Peyer's patch (tissue), 4 donors: Measurements from ENCODE around the gene LHX1.

ENCODE experiments used
- POLR2A ChIP-seq, 2 donors: fragments of 450-650 bp; IDR thresholded peaks; one replicate each; pipeline ENCODE4 v1.5.1; 2017; ENCODE audit warnings: antibody characterized with exemption in 2 of 2, mild to moderate bottlenecking in 2 of 2, moderate library complexity in 2 of 2
- TF ChIP-seq, protein P1 (sequence below), 6 experiments: fragments of 450-650 bp in 4 of 6; fragments of 200-600 bp in 2 of 6; sonication (generic) in 1 of 6; IDR thresholded peaks; one replicate each; pipeline ENCODE4 v1.5.1; 2017 to 2019; ENCODE audit warnings: antibody characterized with exemption in 6 of 6, mild to moderate bottlenecking in 3 of 6, moderate library complexity in 1 of 6

DNA sequence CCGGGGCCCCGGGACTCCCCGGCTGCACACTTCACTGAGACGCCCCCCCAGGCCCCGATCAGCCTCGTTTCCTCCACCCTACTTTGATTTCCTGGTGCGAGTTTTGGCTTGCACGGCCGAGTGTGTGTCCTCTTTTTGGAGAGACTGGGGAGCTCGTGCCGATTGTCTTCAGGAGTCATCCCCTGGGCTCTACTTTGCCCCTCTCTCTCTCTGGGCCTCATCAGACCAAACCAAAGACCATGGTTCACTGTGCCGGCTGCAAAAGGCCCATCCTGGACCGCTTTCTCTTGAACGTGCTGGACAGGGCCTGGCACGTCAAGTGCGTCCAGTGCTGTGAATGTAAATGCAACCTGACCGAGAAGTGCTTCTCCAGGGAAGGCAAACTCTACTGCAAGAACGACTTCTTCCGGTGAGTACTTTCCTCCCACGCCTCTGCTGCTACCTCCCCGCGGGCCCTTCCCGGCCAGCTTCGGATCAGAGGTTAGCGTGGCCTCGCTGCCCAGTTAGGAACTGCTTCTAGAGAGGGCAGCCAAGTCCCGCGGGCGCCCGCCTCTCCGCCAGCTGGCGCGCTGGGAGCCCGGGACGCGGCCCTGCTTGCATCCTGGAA, 787 bp downstream of the LHX1 start:
- TF ChIP-seq, protein P1, sequence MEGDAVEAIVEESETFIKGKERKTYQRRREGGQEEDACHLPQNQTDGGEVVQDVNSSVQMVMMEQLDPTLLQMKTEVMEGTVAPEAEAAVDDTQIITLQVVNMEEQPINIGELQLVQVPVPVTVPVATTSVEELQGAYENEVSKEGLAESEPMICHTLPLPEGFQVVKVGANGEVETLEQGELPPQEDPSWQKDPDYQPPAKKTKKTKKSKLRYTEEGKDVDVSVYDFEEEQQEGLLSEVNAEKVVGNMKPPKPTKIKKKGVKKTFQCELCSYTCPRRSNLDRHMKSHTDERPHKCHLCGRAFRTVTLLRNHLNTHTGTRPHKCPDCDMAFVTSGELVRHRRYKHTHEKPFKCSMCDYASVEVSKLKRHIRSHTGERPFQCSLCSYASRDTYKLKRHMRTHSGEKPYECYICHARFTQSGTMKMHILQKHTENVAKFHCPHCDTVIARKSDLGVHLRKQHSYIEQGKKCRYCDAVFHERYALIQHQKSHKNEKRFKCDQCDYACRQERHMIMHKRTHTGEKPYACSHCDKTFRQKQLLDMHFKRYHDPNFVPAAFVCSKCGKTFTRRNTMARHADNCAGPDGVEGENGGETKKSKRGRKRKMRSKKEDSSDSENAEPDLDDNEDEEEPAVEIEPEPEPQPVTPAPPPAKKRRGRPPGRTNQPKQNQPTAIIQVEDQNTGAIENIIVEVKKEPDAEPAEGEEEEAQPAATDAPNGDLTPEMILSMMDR (IDR thresholded peaks at IDR 0.05): no peak
- TF ChIP-seq POLR2A (IDR thresholded peaks at IDR 0.05): no peak
